HG03045 (cell line): Measurements from ENCODE around the gene PRTG.
"Not testable (repeated sequence)": the region's sequence is repeated elsewhere in the genome, so short reads cannot be mapped to it uniquely, and the experiment has no call there.

Source experiments
- ATAC-seq: cut with Tn5 transposase; IDR thresholded peaks from one replicate; pipeline ENCODE4 v1.9.1; 2021; ENCODE audit warnings: mild to moderate bottlenecking, moderate library complexity; ENCODE audit not compliant: unreplicated experiment

The PRTG gene

GRCh38 chr15:55743729-55744655, 1.0 kb upstream of the PRTG start:
- no peak for ATAC-seq

GRCh38 chr15:55742498-55742926, 440 bp downstream of the PRTG start:
- ATAC-seq, result no peak

GRCh38 chr15:55741833-55742497, 987 bp downstream of the PRTG start:
- no peak for ATAC-seq

- ATAC-seq, result no peak
Measured at GRCh38 chr15:55740981-55741832, 1.7 kb downstream of the PRTG start.

- ATAC-seq, result no peak
Measured at GRCh38 chr15:55740359-55740878, 2.5 kb downstream of the PRTG start.

- no peak for ATAC-seq
Measured at GRCh38 chr15:55739641-55740040, 3.3 kb downstream of the PRTG start.

GRCh38 chr15:55738715-55739114, 4.2 kb downstream of the PRTG start:
- no peak for ATAC-seq

GRCh38 chr15:55737373-55737772, 5.6 kb downstream of the PRTG start:
- no peak for ATAC-seq

- no peak for ATAC-seq
Measured at GRCh38 chr15:55736756-55737155, 6.2 kb downstream of the PRTG start.

- no peak for ATAC-seq
Measured at GRCh38 chr15:55734641-55735040, 8.3 kb downstream of the PRTG start.

GRCh38 chr15:55733461-55733860, 9.5 kb downstream of the PRTG start:
- ATAC-seq, result not testable (repeated sequence)

- ATAC-seq, result no peak
Measured at GRCh38 chr15:55721554-55722185, 21.3 kb downstream of the PRTG start.

GRCh38 chr15:55715355-55716076, 27.4 kb downstream of the PRTG start:
- ATAC-seq, result no peak

GRCh38 chr15:55714064-55714463, 28.9 kb downstream of the PRTG start:
- ATAC-seq, result no peak

GRCh38 chr15:55712363-55712762, 30.6 kb downstream of the PRTG start:
- ATAC-seq, result no peak

GRCh38 chr15:55710286-55710685, 32.7 kb downstream of the PRTG start:
- ATAC-seq, result no peak

GRCh38 chr15:55709458-55709857, 33.5 kb downstream of the PRTG start:
- no peak for ATAC-seq

- no peak for ATAC-seq
Measured at GRCh38 chr15:55708720-55709119, 34.2 kb downstream of the PRTG start.

- ATAC-seq, result no peak
Measured at GRCh38 chr15:55707951-55708350, 35.0 kb downstream of the PRTG start.

- no peak for ATAC-seq
Measured at GRCh38 chr15:55707518-55707917, 35.4 kb downstream of the PRTG start.
